ENCODE results near the gene NKRF.

Gene NKRF

DNA sequence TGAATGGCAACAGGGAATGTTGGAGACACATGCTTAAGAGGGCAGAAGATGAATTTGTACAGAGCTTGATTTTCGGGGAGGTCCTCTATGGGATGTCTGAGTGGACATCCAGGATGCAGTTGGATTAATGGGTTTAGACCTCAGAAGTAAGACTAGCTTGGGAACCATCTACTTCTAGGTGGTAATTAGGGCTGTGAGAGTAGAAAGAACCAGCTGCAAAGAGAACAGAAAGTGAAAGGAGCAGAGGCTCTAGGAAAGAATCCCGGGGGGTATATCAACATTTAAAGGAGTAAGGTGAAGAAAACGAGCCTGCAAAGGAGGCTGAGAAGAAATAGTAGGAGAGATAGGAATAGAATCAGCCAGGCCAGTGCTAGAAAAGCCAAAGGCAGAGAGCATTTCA, 29.0 kb upstream of the NKRF start:
- Histone ChIP-seq H3K9me2 (replicated peaks; ENCODE audit: control insufficient read depth, low read length) (no peaks in the 10 kb centered on the region), H3K4me1 (ENCODE audit: control insufficient read depth, low read length) (peaks cover 8% of the 10 kb centered on the region; the same call in 1 of the 2 replicates), H3K36me3 (ENCODE audit: control insufficient read depth, low read length) (peaks cover 69% of the 10 kb centered on the region), H3K79me2 (ENCODE audit: control insufficient read depth, low read length) (no peaks in the 10 kb centered on the region), H3K4me3 (ENCODE audit: low read length) (no peak overlapping the region), H3F3A (ENCODE audit: control insufficient read depth, insufficient read depth) (no peaks in the 10 kb centered on the region), H3K4me2 (ENCODE audit: low read length) (no peak overlapping the region), H3K27me3 (ENCODE audit: control insufficient read depth, low read length) (no peaks in the 10 kb centered on the region), H4K20me1 (ENCODE audit: control insufficient read depth, insufficient read depth, low read depth, low read length) (no peaks in the 10 kb centered on the region), H3K27ac (ENCODE audit: low read depth, low read length) (no peak overlapping the region), H3K9me3 (ENCODE audit: control insufficient read depth, insufficient read depth, low read length) (no peaks in the 10 kb centered on the region)
- TF ChIP-seq CTCF (IDR thresholded peaks at IDR 0.05; ENCODE audit: low read depth, low read length, poor library complexity, severe bottlenecking) (no peak), EZH2phosphoT487 (IDR thresholded peaks at IDR 0.05; ENCODE audit: borderline replicate concordance, low read length) (no peak)

DNA sequence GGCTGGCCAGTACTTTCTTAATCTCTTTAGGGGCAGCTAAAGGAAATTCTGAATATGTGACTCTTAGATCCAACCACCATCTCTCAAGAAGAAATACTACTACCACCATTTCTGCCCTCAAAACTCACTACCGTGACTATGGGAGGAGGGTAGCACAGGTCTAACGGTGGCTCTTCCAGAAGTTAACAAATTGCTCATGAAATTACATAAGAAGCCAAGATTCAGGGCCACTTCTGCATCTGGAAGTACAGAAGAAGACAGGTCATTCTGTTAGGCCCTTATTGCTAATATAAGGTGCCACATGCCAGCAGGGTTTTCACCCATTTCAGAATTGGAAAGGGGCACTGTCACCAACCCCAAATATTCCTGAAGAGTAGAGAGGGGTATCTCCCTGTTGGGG, 19.6 kb upstream of the NKRF start:
- Histone ChIP-seq H3K27ac (ENCODE audit: low read depth, low read length) (no peak overlapping the region), H3K9me3 (ENCODE audit: control insufficient read depth, insufficient read depth, low read length) (no peaks in the 10 kb centered on the region), H3K9me2 (replicated peaks; ENCODE audit: control insufficient read depth, low read length) (no peaks in the 10 kb centered on the region), H3K4me3 (ENCODE audit: low read length) (no peak overlapping the region), H3K4me2 (ENCODE audit: low read length) (no peak overlapping the region), H3K36me3 (ENCODE audit: control insufficient read depth, low read length) (peaks cover 42% of the 10 kb centered on the region), H3K27me3 (ENCODE audit: control insufficient read depth, low read length) (no peaks in the 10 kb centered on the region), H4K20me1 (ENCODE audit: control insufficient read depth, insufficient read depth, low read depth, low read length) (no peaks in the 10 kb centered on the region), H3K79me2 (ENCODE audit: control insufficient read depth, low read length) (no peaks in the 10 kb centered on the region), H3K4me1 (ENCODE audit: control insufficient read depth, low read length) (peaks cover 4% of the 10 kb centered on the region), H3F3A (ENCODE audit: control insufficient read depth, insufficient read depth) (no peaks in the 10 kb centered on the region)
- TF ChIP-seq CTCF (IDR thresholded peaks at IDR 0.05; ENCODE audit: low read depth, low read length, poor library complexity, severe bottlenecking): no peak
- no peak for TF ChIP-seq EZH2phosphoT487 (IDR thresholded peaks at IDR 0.05; ENCODE audit: borderline replicate concordance, low read length)

DNA sequence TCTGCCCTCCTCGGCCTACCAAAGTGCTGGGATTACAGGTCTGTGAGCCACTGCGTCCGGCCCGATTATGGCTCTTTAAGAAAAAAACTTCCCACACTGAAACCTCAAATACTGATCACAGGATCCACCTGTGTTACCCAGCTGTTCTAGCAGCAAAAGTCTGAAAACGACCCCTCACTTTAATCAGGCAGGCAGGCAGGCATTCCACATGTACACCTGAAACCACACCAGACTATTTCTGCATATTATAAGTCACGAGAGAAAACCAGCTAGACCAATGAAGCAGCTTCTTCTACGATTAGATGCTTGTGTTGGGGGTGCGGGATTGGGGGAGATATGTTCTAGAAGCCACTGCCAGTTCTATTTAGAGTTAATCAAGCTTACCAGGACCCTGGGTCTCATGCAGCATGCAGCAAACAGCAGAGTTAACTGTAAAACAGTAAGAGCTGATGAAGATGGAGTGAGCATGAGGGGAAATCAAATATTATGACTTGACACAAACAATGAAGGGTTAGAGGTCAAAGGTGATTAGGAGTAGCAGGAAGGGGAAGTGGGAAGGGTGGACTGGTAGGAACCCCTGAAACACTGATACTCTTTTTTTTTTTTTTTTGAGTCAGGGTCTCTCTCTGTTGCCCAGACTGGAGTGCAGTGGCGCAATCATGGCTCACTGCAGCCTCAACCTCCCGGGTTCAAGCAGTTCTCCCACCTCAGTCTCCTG, 18.9 kb upstream of the NKRF start:
- Histone ChIP-seq H3K9me3 (ENCODE audit: control insufficient read depth, insufficient read depth, low read length) (no peaks in the 10 kb centered on the region), H3K4me2 (ENCODE audit: low read length) (no peak overlapping the region), H3K4me1 (ENCODE audit: control insufficient read depth, low read length) (peaks cover 4% of the 10 kb centered on the region), H3K27ac (ENCODE audit: low read depth, low read length) (no peak overlapping the region), H3F3A (ENCODE audit: control insufficient read depth, insufficient read depth) (no peaks in the 10 kb centered on the region), H3K4me3 (ENCODE audit: low read length) (no peak overlapping the region), H3K36me3 (ENCODE audit: control insufficient read depth, low read length) (peaks cover 38% of the 10 kb centered on the region), H3K79me2 (ENCODE audit: control insufficient read depth, low read length) (no peaks in the 10 kb centered on the region), H4K20me1 (ENCODE audit: control insufficient read depth, insufficient read depth, low read depth, low read length) (no peaks in the 10 kb centered on the region), H3K9me2 (replicated peaks; ENCODE audit: control insufficient read depth, low read length) (no peaks in the 10 kb centered on the region), H3K27me3 (ENCODE audit: control insufficient read depth, low read length) (no peaks in the 10 kb centered on the region)
- TF ChIP-seq CTCF (IDR thresholded peaks at IDR 0.05; ENCODE audit: low read depth, low read length, poor library complexity, severe bottlenecking): no peak
- TF ChIP-seq EZH2phosphoT487 (IDR thresholded peaks at IDR 0.05; ENCODE audit: borderline replicate concordance, low read length): no peak

All from DOHH2 (cell line).